Medulla oblongata (tissue), 1 donor: ENCODE data around the gene HERPUD2.
"Not testable (repeated sequence)": the region's sequence is repeated elsewhere in the genome, so short reads cannot be mapped to it uniquely, and the experiment has no call there.

Source experiments
- DNase-seq: peaks from one replicate; pipeline ENCODE4 v3.0.0-alpha.2; 2015; ENCODE audit errors: extremely low spot score

HERPUD2 gene

DNA sequence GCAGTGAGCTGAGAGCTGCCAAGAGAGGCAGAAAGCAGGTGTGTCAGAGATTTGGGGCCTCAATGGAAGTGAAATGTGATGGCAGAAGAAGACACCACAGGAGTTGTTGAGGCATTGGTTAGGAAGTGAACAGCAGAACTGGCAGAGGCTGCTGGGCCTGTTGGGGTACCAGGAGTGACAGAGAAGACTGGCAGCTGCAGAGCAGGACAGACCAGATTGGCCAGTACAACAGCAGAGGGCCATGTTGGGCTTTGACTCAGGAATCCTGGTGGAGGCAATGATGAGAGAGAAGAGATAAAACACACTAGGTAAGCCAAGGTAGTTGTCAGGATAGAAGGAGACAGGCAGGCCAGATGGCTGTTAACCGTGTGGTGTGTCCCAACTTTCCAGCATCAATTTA, 19.9 kb upstream of the HERPUD2 start:
- peak; percentile 75 for DNase-seq

DNA sequence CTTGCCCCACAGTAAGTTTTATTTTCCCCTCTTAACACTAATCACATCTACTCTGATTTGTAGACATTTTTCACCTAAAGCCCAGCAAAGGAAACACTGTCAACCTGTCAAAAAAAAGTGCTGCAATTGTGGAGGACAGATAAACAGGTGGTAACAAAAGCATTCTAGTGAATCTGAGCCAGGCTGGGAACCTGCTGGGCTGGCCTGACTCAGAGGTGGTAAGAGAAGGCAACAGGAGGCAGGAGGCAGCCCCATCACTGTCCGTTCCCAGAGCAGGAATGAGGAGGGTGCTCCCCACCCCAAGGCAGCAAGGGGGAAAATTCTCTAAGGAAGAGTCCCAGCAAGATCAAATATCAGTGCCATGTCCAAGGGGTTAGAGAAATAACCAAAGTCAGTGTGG, 19.5 kb upstream of the HERPUD2 start:
- no peak for DNase-seq

DNA sequence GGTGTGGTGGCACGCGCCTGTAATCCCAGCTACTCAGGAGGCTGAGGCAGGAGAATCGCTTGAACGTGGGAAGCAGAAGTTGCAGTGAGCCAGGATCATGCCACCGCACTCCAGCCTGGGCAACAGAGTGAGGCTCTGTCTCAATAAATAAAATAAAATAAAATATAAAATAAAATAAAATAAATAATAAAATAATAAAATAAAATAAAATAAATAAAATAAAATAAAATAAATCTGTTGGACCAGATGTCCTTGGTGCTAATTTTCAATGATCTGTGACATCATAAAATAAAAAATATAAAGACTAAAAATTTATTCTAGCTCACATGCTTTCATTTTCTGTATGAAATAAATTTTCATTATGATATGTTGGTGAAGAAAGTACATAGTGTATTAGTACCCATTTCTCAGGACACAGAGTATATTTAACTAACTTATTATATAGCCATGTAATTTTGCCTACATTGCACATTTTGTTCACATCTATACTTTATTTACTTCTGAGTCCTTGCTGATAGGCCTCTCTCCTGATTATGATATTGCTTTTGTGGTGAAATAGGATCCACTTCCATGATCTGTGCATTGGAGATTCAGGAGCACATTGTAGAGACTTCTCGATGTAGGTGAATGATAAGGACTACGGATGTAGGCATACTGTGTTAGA, 17.8 kb upstream of the HERPUD2 start:
- no peak for DNase-seq

DNA sequence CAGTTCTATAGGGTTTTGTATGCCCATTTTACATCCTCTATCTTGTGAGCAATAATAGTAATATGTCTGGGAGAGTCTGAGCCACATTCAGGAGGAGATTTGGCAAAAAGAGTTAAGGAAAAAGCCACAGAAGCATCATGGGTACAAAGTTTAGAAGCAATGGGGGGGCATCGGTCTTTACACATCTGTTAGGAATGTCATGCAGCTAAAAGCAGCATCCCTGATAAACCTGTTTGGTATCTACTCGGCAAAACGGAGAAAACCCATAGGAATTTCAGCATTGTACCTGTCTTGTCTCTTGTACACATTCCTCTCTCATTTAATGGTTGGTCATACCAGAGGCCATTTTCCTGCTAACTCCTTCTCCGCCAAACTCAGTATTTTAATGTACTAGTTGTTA, 12.5 kb upstream of the HERPUD2 start:
- DNase-seq, result no peak

DNA sequence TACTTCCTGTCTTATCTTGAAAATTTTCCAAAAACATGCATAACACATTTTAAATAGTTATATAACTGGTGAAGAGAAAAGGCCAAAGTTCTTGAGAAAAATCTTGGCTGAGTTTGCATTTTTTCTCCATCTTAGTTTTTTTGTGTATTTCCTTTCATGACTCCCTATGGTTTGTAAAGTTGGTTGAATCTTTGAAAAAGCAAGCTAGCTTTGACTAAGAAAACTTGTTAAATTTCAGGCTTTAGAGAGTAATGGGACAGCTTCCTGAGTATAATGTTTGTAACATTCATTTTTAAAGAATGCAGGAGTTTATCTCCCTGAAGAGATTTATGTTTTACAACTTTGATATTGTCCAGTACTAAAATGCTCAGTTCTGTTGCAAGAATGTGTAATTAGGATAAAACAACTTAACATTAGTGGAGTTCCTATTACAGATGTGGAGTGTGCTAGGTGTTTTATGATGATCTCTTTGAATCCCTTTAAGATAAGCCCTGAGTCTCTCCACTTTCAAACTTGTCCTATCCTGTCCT, 11.1 kb upstream of the HERPUD2 start:
- DNase-seq, result no peak

DNA sequence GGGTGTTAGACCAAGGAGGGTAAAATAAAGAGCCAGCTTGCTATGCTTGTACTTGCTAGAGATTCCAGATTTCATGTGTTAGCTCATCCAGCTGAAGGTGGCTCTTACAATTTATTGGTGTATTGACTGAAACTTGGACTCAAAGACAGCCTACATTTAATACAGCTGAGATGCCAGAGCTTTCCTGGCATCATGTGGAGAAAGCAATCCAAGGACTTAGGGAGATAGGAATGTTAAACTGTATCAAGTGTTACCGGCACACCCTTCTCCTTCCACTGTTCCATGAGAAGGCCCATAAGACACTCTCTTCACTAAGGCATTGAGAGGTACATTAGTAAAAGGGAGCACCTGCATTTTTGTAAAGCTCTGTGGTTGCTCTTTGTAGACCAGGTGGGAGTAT, 9.3 kb upstream of the HERPUD2 start:
- no peak for DNase-seq

DNA sequence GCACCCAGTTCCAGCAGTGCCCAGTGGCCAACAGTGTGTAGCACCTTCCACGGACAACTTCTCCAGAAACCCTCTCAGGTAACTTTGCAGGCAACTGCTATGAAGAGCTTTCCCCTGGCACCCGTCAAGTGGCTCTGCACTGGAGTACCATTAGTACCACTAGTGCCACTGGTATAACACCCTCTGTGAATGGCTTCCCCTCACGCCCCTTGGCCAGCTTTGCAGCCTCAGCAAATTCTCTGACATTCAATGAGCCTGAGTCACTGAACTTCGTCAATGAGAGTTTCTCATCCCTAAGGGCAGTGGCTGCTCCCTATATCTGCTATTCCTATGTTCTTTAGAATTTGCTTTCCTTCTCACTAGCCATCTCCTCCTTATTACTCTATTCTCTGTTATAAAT, 7.6 kb upstream of the HERPUD2 start:
- DNase-seq, result no peak

DNA sequence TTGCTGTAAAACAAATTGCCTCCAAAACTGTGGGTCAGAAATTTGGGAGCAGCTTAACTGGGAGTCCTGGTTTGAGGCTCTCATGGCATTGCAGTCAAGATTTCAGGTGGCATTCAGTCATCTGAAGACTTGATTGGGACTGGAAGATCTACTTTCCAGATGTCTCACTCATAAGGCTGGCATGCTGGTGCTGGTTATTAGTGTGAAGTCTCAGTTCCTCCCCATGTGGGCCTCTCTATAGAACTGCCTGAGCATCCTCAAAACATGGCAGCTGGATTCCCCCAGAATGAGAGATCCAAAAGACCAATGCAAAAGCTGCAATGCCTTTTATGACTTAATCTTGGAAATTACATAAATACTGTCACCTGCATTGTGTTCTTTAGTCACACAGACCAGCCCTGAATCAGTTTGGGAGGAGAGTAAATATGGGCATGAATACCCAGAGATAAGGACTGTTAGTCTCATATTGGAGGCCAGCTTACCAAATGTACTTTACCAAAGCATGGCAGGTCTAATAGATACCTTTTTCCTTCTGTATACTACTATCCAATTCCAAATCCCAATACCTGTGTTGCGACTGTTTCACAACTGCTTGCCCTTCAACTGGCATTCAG, 6.5 kb upstream of the HERPUD2 start:
- no peak for DNase-seq

DNA sequence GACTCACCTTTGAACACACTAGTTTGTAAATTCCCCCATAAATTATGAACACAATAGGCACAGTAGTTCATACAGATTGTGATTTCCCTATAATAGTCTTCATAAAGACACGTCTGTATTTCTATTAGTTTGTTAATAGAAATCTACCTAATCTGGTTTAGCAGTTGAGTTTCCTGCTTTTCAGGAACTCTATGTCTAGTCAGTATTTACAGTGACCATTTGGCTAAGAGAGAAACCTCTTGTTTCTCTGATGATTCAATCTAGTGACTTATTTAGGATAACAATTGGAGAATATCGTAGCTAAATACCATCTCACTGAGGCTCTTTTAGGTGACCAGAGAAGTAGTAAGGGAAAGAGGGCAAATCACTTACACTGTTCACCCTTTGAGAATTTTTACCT, 5.9 kb upstream of the HERPUD2 start:
- no peak for DNase-seq

DNA sequence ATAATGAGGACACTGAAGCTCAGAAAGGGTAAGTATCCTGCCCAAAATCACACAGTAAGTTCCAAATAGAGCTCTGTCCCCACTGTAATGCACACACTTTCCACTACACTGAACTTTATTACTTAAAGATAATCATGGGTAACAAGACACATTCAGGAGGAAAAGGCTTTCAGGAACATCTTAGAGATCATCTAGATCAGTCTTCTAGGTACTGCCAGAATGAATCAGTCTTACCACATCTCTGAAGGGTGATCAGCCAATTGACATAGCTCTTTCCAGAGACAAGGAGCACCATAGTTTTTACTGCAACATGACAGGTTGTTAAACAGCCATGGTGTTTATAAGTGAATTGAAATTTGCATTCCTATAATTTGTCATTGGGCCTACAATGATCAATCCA, 5.4 kb upstream of the HERPUD2 start:
- DNase-seq, result no peak

DNA sequence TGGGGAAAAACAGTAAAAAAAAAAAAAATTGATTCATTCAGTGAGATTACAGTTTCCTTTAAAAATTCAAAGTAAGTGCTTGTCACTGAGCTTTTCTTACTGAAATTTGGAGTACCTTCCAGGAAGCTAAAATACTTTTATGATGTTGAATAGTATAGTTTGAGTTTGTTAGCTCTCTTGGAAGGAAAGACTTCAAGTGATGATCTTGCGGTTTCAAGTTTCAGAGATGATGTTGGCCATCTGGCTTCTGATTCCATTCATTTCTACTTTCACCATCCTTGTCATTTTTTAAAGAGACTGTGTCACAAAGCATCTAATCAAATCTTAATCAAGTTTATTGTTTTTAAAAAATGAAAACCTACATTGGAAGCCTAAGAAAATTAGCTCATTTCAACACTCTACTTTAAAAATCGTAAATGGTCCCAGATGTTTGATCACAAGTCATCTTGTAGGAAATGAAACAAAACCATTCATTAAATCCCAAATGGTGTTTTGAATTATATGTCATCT, 4.9 kb upstream of the HERPUD2 start:
- DNase-seq, result no peak

DNA sequence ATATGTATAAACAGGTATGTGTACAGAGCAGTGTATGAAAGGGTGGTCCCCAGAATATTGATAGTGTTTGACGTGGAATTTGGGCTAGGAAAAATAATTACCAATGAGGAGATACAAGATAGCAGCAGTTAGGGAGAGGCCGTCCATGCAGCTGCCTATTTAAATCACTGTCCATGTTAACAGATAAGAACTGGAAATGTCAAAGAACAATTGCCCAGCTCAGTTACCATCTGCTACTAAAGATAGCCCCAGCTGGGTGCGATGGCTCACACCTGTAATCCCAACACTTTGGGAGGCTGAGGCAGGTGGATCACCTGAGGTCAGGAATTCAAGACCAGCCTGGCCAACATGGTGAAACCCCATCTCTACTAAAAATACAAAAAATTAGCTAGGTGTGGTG, 3.4 kb upstream of the HERPUD2 start:
- DNase-seq, result not testable (repeated sequence)

DNA sequence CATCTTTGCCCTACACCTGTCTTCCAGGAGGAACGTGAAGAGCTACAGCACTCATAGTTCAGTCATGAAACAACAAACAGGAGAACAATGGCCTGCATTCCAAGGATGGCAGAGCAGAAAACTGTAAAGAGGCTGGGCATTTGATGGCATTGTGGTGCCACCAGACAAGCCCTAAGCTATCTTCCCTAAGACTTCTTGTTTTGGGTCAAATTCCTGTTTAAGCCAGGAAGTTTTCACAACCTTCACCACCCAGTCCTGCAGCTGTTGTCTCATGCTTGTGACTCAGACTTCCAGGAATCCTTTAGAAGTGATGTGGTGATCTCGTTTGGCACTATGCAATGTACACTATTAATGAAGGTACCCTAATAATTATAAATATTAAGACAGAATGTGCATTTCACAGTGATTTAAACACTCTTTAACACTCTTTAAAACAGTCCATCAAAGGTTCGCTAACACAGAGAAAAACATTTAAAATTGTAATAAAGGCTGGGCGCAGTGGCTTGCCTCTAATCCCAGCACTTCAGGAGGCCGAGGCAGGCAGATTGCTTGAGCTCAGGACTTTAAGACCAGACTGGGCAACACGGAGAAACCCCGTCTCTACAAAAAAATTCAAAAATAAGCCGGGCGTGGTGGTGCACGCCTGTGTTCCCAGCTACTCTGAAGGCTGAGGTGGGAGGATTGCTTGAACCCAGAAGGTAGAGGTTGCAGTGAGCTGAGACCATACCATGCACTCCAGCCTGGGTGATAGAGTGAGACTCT, 2.7 kb upstream of the HERPUD2 start:
- no peak for DNase-seq

DNA sequence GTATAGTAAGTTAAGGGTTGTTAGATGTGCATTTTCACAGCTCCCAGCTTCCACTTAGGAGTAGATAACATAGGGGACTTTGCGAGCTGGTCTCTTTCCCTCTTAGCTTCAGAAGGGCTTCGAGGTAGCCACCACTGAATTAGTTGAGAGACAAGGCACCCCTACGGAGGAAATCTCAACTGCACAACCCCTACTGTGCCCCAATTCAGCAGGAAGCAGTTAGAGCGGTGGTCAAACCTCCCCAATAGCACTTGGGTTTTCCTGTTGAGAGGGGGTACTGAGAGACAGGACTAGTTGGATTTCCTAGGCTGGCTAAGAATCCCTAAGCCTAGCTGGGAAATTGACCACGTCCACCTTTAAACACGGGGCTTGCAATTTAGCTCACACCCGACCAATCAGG, 1.1 kb upstream of the HERPUD2 start:
- no peak for DNase-seq

DNA sequence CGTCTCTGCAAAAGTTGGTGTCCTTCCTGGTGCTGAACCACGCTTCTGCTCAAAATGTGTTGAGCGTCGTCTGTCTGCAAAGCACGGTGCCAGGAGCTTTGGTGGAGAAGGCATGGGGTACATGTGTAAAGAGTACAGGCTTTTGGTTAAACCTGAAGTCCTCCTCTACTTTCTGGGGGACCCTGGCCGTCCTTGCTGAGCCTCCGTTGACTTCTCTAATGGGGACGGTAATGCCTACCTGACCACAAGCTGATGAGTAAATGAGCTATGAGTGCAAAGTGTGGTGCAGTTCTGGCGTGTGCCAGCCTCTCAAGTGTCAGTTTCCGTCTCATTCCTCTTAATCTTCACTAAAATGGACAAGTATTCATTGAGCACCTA, 527 bp upstream of the HERPUD2 start:
- no peak for DNase-seq

DNA sequence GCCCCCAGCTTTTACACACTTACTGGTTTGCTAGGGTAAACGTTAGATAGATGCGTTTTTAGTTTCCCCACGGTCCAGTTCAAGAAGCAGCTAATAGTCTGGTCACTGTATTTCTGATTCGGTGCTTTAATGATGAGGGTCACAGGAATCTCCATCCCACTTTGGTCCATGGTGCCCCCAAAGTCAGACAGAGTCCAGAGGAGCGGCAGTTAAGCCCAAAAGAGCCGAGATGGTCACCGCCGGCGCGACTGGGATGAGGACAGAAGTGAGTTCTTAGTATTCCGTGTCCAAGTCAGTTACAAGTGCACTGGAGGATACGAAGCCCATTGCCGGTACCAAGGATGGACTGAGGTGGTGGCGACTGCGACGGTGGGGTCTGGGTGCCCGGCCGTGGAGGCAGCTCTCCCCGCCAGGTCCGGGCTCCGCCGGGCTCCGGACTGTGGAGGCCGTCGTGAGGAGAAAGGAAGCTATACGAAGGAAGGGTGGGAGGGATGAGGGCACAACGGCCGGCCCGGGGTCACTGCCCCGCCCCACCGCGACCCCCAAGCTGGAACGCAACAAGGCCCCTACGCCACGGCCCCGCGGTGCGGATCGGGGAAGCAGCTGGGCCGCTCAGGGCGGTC, 663 bp downstream of the HERPUD2 start:
- no peak for DNase-seq

DNA sequence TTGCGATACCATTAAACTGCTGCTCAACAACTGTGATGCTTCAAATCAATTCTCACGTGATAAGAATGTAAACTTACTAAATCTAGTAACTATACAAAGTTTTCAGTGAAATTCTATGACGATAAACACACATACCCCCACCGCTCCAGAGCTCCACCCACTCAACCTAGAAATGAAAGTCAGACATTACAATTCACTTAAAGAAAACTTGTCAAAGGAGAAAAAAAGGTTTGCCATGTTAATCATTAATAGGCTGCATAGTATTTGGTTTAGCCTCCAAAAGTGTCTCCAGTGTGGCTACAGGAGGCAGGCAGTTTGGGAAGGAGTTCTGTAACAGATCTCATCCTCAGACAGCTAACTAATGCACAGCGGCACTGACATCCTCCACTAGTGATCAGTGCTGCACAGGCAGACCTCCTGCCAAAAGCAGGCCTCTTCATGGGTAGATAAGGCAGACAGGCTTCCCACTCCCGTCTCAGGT, 3.1 kb downstream of the HERPUD2 start:
- DNase-seq, result no peak

DNA sequence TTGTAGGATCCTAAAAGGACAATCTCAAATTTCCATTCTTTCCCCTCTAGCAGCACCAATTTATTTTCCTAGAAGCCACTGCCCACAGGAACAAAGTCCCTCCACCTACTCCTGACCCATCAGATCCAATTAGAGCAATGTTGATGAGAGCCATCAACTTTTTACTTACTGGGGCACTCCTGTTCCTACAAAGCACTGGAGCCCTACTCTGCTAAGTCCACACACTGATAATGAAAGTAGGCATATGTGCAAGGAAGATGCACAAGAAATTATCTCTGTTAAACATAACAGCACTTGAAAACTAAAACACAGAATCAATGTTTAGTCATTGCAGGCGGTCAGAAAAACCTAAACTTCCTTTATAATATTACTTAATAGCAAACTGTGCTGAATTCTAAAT, 3.6 kb downstream of the HERPUD2 start:
- no peak for DNase-seq

DNA sequence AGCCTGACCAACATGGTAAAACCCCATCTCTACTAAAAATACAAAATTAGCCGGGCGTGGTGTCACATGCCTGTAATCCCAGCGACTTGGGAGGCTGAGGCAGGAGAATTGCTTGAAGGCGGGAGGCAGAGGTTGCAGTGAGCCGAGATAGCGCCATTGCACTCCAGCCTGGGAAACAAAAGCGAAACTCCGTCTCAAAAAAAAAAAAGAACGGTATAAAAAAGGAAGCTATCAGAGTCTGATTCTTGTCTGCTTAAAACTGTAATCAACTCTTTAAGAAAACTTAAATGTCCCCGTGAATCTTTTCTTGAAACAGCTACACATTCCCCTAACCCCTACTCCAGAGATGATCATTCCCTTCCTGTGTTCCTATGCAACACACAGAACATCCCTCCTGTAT, 4.3 kb downstream of the HERPUD2 start:
- not testable (repeated sequence) for DNase-seq

DNA sequence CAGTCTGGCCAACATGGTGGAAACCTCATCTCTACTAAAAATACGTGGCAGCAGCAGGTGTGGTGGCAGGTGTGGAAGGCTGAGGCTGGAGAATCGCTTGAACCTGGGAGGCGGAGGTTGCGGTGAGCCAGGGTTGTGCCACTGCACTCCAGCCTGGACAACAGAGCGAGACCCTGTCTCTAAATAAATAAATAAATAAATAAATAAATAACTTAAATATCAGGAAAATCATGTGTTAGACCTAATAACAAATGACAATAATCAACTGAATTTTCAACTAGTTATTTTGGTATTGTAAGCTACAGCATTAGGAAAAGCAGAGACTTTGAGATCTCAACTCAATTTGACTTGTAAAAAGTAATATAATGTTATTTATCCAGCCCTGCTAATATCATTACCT, 9.2 kb downstream of the HERPUD2 start:
- no peak for DNase-seq

DNA sequence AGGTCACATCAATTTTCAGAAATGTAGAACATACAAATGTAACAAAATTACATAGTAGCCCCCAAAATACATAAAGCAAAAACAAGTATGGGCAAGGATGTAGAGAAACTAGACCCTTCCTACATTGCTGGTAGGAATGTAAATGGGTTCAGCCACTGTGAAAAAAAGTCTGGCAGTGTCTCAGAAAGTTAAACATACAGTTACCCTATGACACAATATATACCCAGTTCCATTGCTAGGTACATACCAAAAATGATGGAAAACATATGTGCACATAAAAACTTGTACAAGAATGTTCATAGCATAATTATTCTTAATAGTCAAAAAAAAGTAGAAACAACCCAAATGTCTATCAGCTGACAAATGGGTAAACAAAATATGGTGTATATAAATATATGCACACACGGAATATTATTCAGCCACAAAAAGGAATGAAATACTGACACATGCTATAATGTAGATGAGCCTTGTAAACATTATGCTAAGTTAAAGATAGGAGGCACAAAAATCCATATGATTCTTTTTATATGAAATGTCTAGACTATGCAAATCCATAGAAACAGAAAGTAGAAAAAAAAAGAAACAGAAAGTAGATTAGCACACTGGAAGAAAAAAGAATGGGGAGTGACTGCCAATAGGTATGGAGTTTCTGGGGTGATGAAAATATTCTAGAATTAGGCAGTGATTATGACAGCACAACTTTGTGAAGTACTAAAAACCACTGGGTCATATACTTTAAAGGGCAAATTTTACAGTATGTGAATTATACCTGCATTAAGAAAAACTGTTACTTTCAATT, 13.5 kb downstream of the HERPUD2 start:
- no peak for DNase-seq
